OCI-LY3 (cell line): ENCODE measurements around the gene C8G.

Experiments
- EZH2phosphoT487 ChIP-seq: fragments of 200-600 bp; shearing (Covaris generic); IDR thresholded peaks from 2 replicates; pipeline ENCODE4 v1.6.1; 2018; ENCODE audit warnings: antibody characterized with exemption, mixed run types, low read depth
- TF ChIP-seq, protein P1 (sequence below): fragments of 200-600, 300-600 bp; sonication (generic); IDR thresholded peaks from 2 replicates; pipeline ENCODE4 v1.5.1; 2014; ENCODE audit warnings: antibody characterized with exemption, low read length, low read depth

DNA sequence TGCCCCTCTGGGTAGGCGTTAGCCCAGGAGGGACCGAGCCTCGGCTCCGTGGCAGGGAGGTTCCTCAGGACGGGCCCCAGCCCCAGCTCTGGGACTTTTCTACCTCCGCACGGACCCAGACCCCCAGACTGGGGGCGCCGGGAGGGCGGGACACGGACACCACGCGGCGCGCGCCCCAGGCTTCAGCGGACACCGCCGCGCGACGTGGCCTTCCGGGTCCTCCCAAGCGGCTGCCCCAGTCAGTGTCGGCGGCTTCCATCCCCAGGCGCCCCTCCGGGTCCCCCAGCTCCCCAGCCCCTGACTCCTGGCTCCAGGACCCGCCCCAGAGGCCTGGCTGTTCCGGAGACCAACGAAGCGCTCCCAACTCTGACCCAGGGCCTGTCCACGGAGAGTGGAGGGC lies 40.8 kb downstream of the C8G start:
- TF ChIP-seq, protein P1, sequence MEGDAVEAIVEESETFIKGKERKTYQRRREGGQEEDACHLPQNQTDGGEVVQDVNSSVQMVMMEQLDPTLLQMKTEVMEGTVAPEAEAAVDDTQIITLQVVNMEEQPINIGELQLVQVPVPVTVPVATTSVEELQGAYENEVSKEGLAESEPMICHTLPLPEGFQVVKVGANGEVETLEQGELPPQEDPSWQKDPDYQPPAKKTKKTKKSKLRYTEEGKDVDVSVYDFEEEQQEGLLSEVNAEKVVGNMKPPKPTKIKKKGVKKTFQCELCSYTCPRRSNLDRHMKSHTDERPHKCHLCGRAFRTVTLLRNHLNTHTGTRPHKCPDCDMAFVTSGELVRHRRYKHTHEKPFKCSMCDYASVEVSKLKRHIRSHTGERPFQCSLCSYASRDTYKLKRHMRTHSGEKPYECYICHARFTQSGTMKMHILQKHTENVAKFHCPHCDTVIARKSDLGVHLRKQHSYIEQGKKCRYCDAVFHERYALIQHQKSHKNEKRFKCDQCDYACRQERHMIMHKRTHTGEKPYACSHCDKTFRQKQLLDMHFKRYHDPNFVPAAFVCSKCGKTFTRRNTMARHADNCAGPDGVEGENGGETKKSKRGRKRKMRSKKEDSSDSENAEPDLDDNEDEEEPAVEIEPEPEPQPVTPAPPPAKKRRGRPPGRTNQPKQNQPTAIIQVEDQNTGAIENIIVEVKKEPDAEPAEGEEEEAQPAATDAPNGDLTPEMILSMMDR, result no peak
- no peak for TF ChIP-seq EZH2phosphoT487
